ENCODE data around the gene HIP1. TPM values are rescaled to one million over a fixed set of nuclear protein-coding genes. Genes with fewer than 3 reads are reported as not detected.

HIP1 gene
- polyA plus RNA-seq, 1 of the 3 experiments (the other 2 are of a cell fraction), result 11.3 TPM

DNA sequence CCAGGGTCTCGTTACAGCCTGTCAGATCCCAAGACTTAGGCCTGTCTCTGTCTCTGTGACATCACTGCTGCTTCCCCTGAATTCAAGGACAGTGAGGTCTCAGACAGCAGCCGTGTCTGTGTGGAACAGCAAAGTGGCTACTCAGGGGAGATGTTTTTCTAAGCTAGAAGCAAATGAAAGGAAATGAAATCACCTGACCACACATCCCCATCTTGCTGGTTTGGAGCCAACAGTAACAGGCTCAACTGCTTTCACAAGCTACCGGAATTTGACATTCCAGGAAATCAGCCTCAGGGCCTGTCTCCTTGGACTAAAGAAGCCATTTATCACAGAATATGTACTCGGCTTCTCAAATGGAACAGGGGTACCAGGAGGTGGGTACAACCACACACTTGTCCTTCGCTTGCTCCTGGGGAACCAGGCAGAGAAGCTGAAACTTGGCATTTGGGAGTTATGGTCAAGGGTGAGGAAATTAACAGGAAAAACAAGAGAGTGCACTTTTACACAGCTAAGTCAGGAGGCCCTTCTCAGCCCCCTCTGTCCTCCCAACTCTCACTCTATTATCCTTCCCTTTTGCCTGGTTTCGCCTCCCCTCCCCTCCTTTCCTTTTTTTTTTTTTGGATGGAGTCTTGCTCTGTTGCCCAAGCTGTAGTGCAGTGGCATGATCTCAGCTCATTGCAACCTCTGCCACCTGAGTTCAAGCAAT is 173.5 kb downstream of the HIP1 start (continued):
- TF ChIP-seq, protein P1, sequence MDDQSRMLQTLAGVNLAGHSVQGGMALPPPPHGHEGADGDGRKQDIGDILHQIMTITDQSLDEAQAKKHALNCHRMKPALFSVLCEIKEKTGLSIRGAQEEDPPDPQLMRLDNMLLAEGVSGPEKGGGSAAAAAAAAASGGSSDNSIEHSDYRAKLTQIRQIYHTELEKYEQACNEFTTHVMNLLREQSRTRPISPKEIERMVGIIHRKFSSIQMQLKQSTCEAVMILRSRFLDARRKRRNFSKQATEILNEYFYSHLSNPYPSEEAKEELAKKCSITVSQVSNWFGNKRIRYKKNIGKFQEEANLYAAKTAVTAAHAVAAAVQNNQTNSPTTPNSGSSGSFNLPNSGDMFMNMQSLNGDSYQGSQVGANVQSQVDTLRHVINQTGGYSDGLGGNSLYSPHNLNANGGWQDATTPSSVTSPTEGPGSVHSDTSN (IDR thresholded peaks at IDR 0.05), result peak; percentile 97
- TF ChIP-seq, protein P2, sequence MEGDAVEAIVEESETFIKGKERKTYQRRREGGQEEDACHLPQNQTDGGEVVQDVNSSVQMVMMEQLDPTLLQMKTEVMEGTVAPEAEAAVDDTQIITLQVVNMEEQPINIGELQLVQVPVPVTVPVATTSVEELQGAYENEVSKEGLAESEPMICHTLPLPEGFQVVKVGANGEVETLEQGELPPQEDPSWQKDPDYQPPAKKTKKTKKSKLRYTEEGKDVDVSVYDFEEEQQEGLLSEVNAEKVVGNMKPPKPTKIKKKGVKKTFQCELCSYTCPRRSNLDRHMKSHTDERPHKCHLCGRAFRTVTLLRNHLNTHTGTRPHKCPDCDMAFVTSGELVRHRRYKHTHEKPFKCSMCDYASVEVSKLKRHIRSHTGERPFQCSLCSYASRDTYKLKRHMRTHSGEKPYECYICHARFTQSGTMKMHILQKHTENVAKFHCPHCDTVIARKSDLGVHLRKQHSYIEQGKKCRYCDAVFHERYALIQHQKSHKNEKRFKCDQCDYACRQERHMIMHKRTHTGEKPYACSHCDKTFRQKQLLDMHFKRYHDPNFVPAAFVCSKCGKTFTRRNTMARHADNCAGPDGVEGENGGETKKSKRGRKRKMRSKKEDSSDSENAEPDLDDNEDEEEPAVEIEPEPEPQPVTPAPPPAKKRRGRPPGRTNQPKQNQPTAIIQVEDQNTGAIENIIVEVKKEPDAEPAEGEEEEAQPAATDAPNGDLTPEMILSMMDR (IDR thresholded peaks at IDR 0.05), result no peak
- TF ChIP-seq, protein P3, sequence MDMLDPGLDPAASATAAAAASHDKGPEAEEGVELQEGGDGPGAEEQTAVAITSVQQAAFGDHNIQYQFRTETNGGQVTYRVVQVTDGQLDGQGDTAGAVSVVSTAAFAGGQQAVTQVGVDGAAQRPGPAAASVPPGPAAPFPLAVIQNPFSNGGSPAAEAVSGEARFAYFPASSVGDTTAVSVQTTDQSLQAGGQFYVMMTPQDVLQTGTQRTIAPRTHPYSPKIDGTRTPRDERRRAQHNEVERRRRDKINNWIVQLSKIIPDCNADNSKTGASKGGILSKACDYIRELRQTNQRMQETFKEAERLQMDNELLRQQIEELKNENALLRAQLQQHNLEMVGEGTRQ (IDR thresholded peaks at IDR 0.05; ENCODE audit: borderline replicate concordance, low read depth, low read length), result no peak
- TF ChIP-seq, protein P4, sequence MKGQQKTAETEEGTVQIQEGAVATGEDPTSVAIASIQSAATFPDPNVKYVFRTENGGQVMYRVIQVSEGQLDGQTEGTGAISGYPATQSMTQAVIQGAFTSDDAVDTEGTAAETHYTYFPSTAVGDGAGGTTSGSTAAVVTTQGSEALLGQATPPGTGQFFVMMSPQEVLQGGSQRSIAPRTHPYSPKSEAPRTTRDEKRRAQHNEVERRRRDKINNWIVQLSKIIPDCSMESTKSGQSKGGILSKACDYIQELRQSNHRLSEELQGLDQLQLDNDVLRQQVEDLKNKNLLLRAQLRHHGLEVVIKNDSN (IDR thresholded peaks at IDR 0.05; ENCODE audit: borderline replicate concordance, low read depth), result peak; percentile 64; the same call in 1 of the 2 replicates
- TF ChIP-seq TAF1 (IDR thresholded peaks at IDR 0.05; ENCODE audit: borderline replicate concordance, low read depth, low read length), result no peak
- peak; percentile 76; the same call in 1 of the 2 replicates for TF ChIP-seq SIN3A (IDR thresholded peaks at IDR 0.05; ENCODE audit: borderline replicate concordance, low read depth, low read length)

DNA sequence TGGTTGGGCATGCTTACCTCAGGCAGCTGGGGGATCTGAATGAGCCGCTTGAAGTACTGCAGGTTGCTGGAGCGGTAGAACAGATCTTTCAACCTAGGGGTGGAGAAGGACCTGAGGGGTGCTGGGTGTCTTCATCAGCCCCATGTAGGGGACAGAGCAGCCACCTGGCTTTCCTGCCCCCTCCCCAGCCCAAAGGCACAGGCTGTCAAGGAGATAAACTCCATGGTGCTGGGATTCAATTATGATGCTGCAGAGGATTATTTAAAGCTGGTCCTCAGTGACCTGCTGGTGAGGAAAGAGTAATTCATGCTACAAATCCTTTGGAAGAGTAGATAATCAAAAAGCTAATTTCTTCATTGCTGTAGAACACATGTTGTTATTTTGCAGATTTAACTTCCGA is 175.6 kb downstream of the HIP1 start:
- CTCF ChIA-PET, result interaction anchor here (0.7 to 1.5 kb wide), 2 partner anchors 16 to 44 kb away, joined by 3 read pairs; no protein-coding TSS in a partner anchor
- Histone ChIP-seq H3K36me3 (replicated peaks in 1 of 2; ENCODE audit: control insufficient read depth in 1 of 2, insufficient read depth in 2 of 2, low read length in 1 of 2) (peaks cover 0 to 15% of the 10 kb centered on the region in 2 experiments), H2AFZ (ENCODE audit: low read depth) (no peak overlapping the region), H3K27ac (ENCODE audit: low read depth in 2 of 2, low read length in 1 of 2) (no peak overlapping the region), H3F3A (replicated peaks; ENCODE audit: insufficient read depth) (peaks cover 17% of the 10 kb centered on the region), H3K9me2 (no peaks in the 10 kb centered on the region), H3K9me3 (no peaks in the 10 kb centered on the region), H3K4me3 (ENCODE audit: low read depth in 2 of 2, low read length in 1 of 2) (no peak overlapping the region), H3K4me2 (no peak overlapping the region), H3K79me2 (ENCODE audit: insufficient read depth) (no peaks in the 10 kb centered on the region), H3K9ac (no peak overlapping the region), H3K27me3 (ENCODE audit: insufficient read depth) (no peaks in the 10 kb centered on the region), H4K20me1 (ENCODE audit: insufficient read depth) (peaks cover 48% of the 10 kb centered on the region), H3K4me1 (ENCODE audit: control insufficient read depth in 1 of 2, insufficient read depth in 2 of 2, low read depth in 1 of 2, low read length in 1 of 2) (peaks cover 5 to 11% of the 10 kb centered on the region in 2 experiments; a peak in 2 of 4 replicates)
- 97% methylated on average over 3 of the region's 3 CpGs for WGBS (ENCODE audit: low lambda C conversion rate)
- no peak for TF ChIP-seq NFIC (IDR thresholded peaks at IDR 0.05; ENCODE audit: borderline replicate concordance)
- TF ChIP-seq CHD2 (IDR thresholded peaks at IDR 0.05; ENCODE audit: low read length, partially characterized antibody), result no peak
- TF ChIP-seq, protein P4 (IDR thresholded peaks at IDR 0.05; ENCODE audit: borderline replicate concordance, low read depth), result no peak
- no peak for TF ChIP-seq EZH2phosphoT487 (IDR thresholded peaks at IDR 0.05; ENCODE audit: borderline replicate concordance, low read depth)
- POLR2A ChIA-PET, result interaction anchor here (0.8 to 1.2 kb wide), 2 partner anchors 9 to 35 kb away, joined by 3 read pairs; no protein-coding TSS in a partner anchor
- DNase-seq, result no peak
